Thoracic aorta (tissue), 2 donors: Measurements from ENCODE around the gene AGGF1. TPM values are rescaled to one million over a fixed set of nuclear protein-coding genes. Genes with fewer than 3 reads are reported as not detected.
"Not testable (repeated sequence)": the region's sequence is repeated elsewhere in the genome, so short reads cannot be mapped to it uniquely, and the experiment has no call there.

Experiments used
- ATAC-seq: fragments of 150-250 bp; one replicate; pipeline ENCODE4 v1.8.0; 2017; ENCODE audit warnings: low read depth; ENCODE audit not compliant: insufficient number of reproducible peaks, low FRiP score
- DNase-seq: peaks from one replicate; pipeline ENCODE4 v3.0.0-alpha.2; 2020; ENCODE audit warnings: low spot score
- H3K27ac ChIP-seq, 2 donors: fragments of 200-600 bp; sonication (generic); 1 replicate in 1 of 2; 2 replicates in 1 of 2; pipeline ENCODE4 v1.5.1; 2016; ENCODE audit warnings: mild to moderate bottlenecking in 2 of 2, moderate library complexity in 2 of 2
- H3K27me3 ChIP-seq: fragments of 200-600 bp; sonication (generic); replicated peaks from 2 replicates; pipeline ENCODE4 v1.6.0; 2016; ENCODE audit warnings: mild to moderate bottlenecking; ENCODE audit not compliant: insufficient read depth
- H3K36me3 ChIP-seq: fragments of 200-600 bp; sonication (generic); one replicate; pipeline ENCODE4 v1.5.1; 2016
- H3K4me1 ChIP-seq, 2 donors: fragments of 200-600 bp; sonication (generic); 1 replicate in 1 of 2; 2 replicates in 1 of 2; pipeline versions ENCODE4 v1.5.1 to v1.6.0; 2016; ENCODE audit warnings: low read depth in 2 of 2, mild to moderate bottlenecking in 1 of 2; ENCODE audit not compliant: control insufficient read depth in 1 of 2
- H3K4me3 ChIP-seq: fragments of 200-600 bp; sonication (generic); 2 replicates; pipeline ENCODE4 v1.5.1; 2016; ENCODE audit warnings: mild to moderate bottlenecking
- H3K9me3 ChIP-seq: fragments of 200-600 bp; sonication (generic); 2 replicates; pipeline ENCODE4 v1.5.1; 2016
- total RNA-seq, 2 donors: library from RNA; depleted of rRNA; stranded (reverse); fragments of >200 nt; gene quantifications; one replicate each; pipeline versions ENCODE4 v1.1.0 to v1.2.3, GENCODE V29; 2016
- TF ChIP-seq, protein P1 (sequence below): fragments of 200-600 bp; sonication (generic); IDR thresholded peaks from one replicate; pipeline ENCODE4 v1.5.1; 2019; ENCODE audit warnings: antibody characterized with exemption

AGGF1 gene
- total RNA-seq, 2 donors from 2014 or later = 24.1 to 26.0 TPM

DNA sequence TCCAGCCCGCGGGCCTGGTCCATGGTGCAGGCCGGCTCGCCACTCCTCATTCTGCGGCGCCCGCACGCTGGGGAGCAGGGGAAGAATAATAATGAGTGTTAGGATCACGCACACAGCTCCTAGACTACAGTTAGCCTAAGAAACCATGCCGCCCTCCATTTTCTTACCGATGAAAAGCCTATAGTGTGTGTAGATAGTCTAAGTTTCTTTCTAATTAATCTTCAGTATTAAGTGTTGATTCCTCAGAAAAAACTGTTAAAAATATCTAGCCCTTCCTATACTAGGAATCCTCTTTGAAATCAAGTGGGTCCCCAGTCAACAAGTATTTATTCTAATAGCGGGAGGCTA lies 47.6 kb downstream of the AGGF1 start:
- no peak overlapping the region for H3K27ac ChIP-seq
- H3K4me3 ChIP-seq = peak overlapping the region; percentile 71
- ATAC-seq (no peak), DNase-seq (no peak)
- H3K27me3 ChIP-seq = no peaks in the 10 kb centered on the region
- H3K9me3 ChIP-seq = no peaks in the 10 kb centered on the region
- no peaks in the 10 kb centered on the region for H3K4me1 ChIP-seq
- H3K36me3 ChIP-seq = no peaks in the 10 kb centered on the region
- TF ChIP-seq, protein P1, sequence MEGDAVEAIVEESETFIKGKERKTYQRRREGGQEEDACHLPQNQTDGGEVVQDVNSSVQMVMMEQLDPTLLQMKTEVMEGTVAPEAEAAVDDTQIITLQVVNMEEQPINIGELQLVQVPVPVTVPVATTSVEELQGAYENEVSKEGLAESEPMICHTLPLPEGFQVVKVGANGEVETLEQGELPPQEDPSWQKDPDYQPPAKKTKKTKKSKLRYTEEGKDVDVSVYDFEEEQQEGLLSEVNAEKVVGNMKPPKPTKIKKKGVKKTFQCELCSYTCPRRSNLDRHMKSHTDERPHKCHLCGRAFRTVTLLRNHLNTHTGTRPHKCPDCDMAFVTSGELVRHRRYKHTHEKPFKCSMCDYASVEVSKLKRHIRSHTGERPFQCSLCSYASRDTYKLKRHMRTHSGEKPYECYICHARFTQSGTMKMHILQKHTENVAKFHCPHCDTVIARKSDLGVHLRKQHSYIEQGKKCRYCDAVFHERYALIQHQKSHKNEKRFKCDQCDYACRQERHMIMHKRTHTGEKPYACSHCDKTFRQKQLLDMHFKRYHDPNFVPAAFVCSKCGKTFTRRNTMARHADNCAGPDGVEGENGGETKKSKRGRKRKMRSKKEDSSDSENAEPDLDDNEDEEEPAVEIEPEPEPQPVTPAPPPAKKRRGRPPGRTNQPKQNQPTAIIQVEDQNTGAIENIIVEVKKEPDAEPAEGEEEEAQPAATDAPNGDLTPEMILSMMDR = no peak

DNA sequence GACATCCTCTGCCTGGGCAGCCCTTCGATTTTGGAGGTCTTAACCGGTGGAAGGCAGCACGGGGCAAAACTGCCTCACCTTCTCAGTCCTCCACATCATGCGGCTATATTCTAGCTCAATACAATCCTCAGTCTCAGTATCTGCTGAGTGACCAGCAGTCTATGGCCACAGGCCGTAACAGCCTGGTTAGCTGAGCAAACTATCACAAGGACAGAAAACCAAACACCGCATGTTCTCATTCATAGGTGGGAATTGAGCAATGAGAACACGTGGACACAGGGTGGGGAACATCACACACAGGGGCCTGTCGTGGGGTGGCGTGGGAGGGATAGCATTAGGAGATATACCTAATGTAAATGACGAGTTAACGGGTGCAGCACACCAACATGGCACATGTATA lies 50.3 kb downstream of the AGGF1 start:
- not testable (repeated sequence) for DNase-seq, H3K4me3 ChIP-seq, H3K4me1 ChIP-seq, H3K27ac ChIP-seq, H3K9me3 ChIP-seq, H3K36me3 ChIP-seq, H3K27me3 ChIP-seq, ATAC-seq

DNA sequence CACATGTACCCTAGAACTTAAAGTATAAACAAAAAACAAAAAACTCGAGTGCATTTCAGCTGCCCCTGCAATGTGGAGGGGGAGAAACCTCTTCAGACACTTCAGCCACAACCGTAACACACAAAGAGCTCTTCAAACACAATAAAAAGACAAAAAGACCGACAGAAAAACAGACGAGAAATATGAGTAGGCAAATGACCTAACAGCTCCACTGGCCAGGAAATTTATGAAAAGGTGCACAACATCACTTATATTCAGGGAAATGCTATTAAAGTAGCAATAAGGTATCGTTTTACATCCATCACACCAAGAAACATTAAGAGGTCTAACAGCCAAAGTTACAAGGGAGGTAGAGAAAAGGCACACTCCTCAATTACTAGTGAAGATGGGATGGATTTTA lies 50.7 kb downstream of the AGGF1 start:
- ATAC-seq = no peak
- no peak for DNase-seq
- Histone ChIP-seq H3K27me3 (no peaks in the 10 kb centered on the region), H3K9me3 (no peaks in the 10 kb centered on the region), H3K4me1 (peaks cover 0 to 4% of the 10 kb centered on the region in 2 donors), H3K27ac (no peak overlapping the region), H3K36me3 (peaks cover 5% of the 10 kb centered on the region), H3K4me3 (no peak overlapping the region)
- TF ChIP-seq, protein P1 = no peak

DNA sequence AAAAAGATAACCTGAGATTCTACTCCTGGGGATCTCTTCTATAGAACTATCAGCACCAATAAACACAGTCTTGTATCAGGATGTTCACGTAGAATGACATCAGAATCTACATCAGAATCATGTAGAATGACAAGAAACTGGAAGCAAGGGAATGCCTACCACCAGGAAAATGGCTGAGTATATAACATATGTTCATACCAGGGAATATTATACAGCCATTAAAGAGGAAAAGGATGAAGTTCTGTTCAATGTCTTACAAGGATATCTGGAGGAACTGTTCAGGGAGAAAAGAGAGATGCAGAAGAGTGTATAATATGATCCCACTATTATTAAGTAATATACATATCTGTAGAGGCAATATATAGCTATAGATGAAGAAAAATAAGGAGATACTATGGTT lies 52.1 kb downstream of the AGGF1 start:
- Histone ChIP-seq H3K27me3 (no peaks in the 10 kb centered on the region), H3K27ac (no peak overlapping the region), H3K36me3 (peaks cover 5% of the 10 kb centered on the region), H3K4me1 (peaks cover 4 to 8% of the 10 kb centered on the region in 2 donors), H3K4me3 (no peak overlapping the region), H3K9me3 (no peaks in the 10 kb centered on the region)
- ATAC-seq (no peak), DNase-seq (no peak)
- TF ChIP-seq, protein P1 = no peak

DNA sequence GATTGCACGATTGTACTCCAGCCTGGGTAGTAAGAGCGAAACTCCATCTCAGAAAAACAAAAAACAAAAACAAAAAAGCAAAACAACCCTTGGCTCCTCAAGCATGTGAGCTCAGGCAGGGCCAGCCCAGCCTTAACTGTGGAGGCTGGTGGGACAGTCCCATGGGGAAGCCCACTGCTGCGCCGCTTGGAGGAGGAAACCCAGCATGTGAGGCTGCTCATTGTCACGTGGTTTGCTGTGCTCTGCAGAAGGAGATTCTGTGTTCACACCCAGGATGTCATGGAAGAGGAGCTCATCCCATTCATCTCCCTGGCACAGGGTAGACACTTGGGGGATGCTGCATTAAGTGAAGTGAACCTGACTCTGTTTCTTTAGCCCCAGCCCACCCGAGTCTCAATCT lies 52.9 kb downstream of the AGGF1 start:
- H3K27ac ChIP-seq = no peak overlapping the region
- no peaks in the 10 kb centered on the region for H3K27me3 ChIP-seq
- no peak overlapping the region for H3K4me3 ChIP-seq
- peaks cover 5% of the 10 kb centered on the region for H3K36me3 ChIP-seq
- no peaks in the 10 kb centered on the region for H3K9me3 ChIP-seq
- peaks cover 11% of the 10 kb centered on the region in 2 donors for H3K4me1 ChIP-seq
- TF ChIP-seq, protein P1 = no peak
- ATAC-seq (no peak), DNase-seq (no peak)

DNA sequence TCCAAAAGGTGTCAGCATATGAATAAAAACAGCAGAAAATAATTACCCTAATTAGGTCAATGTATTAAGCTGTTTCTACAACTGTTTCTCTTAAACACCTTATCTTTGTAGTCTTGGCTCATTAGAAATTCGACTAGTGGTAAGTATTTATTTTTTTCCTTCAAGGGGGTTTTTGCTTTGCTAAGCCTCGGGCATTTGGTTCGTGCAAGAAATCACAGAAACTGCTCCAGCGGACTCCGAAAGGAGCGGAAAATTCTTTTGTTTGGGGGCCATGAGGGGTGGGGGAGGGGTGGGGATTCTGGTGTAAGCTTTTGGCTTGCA lies 56.1 kb downstream of the AGGF1 start:
- ATAC-seq (no peak), DNase-seq (no peak)
- Histone ChIP-seq H3K9me3 (no peaks in the 10 kb centered on the region), H3K27me3 (no peaks in the 10 kb centered on the region), H3K4me1 (peaks cover 11 to 12% of the 10 kb centered on the region in 2 donors), H3K27ac (peak overlapping the region; percentile 90 to 91), H3K36me3 (peaks cover 5% of the 10 kb centered on the region), H3K4me3 (peak overlapping the region; percentile 93)
- TF ChIP-seq, protein P1 = no peak
